Activated T-cell treated with anti-CD3 and anti-CD28 coated beads for 4 hours (primary cell): Measurements from ENCODE around the gene MEGF10.
A peak's percentile ranks its signal among the peaks of the same experiment; 100 is the strongest.
"Not testable (repeated sequence)": the region's sequence is repeated elsewhere in the genome, so short reads cannot be mapped to it uniquely, and the experiment has no call there.

Experiments used
- DNase-seq: peaks from one replicate; pipeline ENCODE4 v3.0.0-alpha.2; 2020

MEGF10 gene

DNA sequence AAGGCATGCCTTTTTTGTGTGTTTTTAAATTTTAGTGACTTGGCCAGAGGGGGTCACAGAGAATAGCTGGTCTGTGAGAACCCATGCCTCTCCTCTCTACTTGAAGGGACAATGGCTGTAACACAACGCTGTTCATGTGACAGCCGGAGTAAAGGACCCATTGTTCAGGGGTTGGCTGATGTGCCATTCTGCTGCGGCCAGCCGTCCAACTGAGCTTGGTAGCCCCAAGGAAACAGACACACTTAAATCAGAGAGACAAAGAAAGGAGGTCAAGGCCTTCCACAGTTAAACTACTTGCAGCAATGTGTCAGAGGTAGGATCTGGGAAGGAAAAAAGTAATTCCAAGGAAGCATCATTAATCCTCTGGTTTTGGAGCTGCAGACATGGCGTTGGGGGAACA lies 8.1 kb downstream of the MEGF10 start:
- DNase-seq = no peak

DNA sequence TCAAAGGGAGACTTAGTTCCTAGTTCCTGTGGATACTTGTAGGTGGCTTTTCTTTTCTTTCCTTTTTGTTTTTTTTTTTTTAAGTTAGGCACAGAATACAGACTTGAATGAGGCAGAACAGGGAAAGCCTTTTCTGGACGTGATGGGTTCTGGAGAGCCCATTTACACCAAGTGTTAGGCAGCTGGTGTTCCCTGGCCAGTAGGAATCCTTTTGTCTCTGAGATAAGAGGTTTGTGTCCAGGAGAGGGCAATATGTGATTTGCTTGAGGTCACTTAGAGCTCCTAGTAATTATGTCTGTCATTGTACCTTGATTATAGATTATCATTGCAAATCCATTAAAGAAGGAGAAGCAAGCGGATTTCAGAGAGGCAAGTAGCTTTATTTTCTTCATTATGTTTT lies 9.1 kb downstream of the MEGF10 start:
- DNase-seq = no peak

DNA sequence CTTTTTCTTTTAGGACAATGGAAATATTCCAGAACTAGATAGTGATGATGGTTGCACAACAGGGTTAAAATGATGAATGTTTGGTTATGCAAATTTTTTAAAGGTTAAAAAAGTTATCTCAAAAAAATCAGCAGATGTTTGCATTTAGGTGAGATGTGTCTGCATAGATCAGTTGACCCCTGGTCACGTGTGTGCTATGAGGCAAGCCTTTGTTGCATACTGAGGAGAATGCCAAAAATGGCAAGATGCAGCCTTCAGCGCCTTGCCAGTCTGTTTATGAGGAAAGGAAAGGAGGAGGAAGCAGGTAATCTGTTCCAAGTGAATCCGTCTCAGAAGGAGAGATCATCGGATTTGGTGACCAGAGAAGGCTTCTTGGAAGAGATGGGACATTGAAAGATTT lies 11.9 kb downstream of the MEGF10 start:
- DNase-seq = no peak

DNA sequence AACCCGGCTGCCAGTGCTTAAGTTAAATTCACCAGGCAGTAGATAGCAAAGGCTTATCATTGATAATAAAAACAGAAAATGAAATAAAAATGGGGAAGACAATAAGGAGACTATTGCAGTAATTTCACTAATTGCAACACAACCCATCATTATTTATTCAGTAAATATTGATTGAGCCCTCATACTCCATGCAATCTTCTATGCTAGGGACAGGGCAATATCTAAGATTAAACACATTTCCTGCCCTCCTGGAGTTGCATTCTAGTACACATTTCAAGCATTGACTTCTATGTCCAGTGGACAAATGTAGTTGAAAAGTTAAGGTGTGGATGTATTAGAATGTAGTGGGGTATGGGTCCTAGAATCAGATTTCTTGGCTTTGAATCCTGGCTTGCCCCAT lies 12.8 kb downstream of the MEGF10 start:
- DNase-seq = no peak

DNA sequence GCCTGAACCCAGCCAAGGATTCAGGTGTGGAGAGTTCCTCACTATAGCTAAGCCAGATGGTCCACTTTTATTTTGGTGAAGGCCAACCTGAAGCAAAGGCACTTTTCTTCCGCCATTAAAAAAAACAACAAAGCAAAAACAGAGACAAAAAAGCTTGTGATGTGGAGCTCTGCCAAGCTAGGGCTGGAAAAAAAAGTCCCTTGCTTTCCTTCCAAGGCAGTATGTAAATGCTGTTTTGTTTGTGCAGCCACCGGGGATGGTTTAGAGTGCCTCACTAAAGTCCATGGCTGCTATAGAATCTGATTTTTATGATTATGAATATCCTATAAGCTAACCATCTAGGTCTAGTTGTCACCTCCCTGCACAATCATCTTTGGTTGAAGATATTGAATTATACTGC lies 14.9 kb downstream of the MEGF10 start:
- DNase-seq = no peak

DNA sequence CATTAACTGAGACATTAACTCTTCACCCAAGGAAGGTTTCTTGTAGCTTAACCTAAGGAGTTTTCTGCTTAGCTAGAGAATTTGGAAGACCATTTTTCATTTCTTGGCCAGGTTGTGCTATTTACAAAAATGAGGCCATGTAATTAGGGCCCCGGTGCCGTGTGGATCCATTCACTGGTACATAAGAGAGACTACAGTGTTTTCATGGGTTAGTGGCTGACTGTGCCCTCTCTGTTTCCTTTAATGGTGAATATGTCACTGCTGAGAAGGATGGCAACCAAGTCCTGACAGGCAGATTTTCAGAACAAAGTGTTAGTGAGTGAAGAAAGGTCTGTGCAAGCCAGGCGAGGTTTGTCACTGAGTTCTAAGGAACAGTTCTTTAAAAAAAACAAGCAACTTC lies 15.4 kb downstream of the MEGF10 start:
- no peak for DNase-seq

DNA sequence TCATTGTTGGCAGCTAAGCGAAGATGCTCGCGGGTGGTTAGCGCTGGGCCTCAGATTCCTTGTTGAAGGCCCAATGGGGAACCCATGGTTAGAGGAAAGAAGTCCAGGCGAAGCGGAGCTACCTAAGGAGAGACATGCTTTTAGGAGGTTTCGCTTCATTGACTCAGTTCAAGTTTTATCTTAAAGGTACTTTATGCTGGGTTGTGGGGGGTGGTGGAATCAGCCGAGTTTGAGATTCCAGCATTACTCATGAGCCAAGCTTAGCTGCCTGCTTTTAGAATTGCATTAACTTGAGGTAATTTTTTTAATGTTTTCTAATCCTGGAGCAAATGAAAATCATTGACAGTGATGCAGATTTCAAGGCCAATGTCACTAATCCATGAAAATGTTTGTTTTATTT lies 16.1 kb downstream of the MEGF10 start:
- DNase-seq = no peak

DNA sequence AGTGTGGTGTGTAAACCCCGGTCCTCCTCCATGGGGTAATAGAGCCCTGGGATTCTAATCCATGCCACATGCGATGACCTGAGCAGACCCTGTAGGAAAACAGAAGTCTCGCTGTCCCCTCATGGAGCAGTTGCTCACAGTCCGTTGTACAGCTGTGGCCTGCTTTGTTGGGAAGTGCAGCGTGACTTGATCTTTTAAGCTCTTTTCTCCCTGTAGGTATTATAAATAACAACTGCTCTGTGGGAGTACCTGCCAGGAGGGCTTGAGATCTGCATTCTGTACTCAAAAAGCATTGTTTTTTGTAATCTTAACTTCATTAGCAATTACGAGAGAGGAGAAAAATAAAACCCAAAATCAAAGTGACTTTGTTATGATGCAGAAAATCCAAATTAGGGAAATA lies 17.3 kb downstream of the MEGF10 start:
- no peak for DNase-seq

DNA sequence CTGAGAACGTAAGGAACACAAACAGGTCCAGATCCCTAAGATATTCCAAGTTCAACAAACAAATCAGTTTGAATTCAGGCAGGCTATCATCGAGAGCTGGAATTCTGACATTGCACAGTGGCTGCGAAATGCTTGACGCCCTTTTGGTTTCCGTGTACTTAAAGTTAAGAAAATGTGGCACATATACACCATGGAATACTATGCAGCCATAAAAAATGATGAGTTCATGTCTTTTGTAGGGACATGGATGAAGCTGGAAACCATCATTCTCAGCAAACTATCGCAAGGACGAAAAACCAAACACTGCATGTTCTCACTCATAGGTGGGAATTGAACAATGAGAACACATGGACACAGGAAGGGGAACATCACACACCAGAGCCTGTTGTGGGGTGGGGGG lies 17.7 kb downstream of the MEGF10 start:
- not testable (repeated sequence) for DNase-seq

DNA sequence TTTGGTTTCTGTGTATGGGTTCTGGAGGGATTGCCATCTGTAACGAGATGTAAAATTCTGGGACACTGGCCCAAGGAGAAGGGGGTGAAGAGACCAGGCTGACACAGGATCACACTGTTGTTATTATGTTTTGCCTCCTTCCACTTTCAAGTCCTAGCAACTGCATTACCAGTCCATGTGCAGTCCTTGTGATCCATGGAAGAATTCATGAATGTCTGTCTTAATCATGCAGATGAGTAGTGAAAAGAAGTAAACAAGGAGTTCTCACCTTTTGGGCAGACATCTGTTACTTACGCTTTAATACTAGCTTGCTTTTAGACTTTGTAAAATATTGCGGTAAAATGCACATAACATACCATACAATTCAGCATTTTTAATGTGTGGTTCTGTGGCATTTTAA lies 18.3 kb downstream of the MEGF10 start:
- DNase-seq = no peak

DNA sequence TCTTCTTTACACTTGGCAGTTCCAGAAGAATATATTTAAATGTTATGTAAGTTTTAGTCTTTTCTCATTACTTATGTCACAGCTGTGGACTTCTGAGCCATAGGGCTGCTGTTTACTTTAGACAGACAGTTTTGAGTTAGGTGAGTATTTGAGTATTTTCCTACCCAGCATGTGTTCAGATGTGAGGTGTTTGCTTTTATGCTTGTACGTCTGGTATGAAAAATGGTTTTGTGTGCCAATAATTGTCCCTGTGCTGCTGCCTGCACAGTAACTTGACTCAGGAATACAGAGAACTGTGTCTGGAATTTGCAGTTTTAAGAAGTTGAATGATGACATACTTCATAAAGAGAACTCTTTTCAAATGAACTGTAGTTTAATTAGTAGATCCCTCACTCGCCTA lies 20.8 kb downstream of the MEGF10 start:
- no peak for DNase-seq

DNA sequence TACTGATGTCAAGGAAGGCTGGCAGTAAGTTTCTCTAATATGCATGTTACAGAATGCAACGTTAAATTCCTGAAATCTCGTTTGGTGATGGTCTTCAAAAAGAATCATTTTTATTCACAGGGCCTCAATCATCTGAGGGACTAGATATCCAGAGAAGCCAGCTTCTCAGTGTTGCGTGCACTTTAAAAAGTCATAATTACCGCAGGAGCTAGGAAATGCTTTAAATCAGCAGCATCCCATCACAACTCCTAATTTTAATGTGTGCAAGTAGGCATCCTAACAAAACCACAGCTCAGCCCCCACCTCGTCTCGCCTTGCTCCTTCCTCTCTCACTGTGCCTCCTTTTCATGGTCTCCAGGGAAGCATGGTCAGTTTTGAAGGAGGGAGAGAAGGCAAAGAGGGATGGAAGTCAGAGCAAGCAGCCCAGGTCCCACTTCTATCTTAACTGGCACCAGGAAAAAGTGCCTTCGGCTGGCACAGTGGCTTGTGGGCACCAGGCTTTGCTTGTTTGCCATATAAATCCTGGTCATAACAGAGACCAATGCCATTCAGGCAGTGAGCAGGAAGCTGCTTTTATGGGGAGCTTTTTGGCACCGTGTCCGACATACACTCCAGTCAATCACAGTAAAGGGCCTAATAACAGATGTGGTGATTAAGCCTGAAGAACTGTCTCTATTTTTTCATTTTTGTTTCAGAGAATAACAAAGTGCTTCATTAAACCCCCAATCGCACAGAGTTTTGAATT lies 21.4 kb downstream of the MEGF10 start:
- no peak for DNase-seq

DNA sequence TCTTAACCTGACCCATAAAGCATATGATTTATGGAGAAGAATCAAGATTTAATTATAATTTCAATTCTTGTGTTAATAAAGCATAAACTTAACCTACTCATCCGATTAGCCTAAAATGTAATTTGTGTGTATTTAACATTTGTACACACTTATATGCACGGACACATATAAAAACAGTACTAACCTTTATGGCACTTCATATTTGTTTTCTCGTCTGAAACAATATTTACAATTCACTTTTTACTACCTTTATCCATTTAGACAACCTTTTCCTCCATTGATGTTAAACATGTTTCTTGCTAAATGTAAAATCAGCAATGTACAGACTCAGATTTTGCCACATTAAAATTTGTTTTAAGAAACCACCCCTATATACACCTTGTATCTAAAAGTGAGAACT lies 22.8 kb downstream of the MEGF10 start:
- DNase-seq = no peak

DNA sequence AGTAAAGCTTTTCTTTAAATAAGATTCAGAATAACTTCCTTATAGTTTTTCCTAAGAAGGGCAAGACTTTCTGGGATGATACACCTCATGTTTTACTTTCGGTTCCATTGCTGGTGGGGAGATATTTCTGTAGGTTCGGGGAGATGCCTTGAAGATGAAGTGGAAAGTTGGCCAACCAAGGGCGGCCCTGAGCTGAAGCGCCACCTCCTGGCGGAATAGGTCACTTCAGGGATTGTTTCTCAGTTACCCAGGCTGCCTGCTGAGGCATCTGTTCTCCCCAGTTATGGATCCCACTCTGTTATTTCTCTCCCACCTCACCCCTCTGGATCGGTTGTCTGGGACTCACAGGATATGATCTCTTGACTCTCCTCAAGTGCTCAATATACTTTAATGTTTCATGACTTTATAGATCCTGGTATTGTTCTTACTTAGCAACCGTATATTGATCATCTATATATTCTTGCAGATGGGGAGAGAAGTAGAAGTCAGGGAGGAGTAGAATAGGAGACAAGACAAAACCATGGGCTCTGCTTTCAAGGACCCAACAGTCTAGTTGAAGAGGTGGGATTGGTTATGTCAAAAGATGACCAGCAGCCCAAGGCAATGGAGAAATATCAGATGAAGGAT lies 23.4 kb downstream of the MEGF10 start:
- peak; percentile 56 for DNase-seq

DNA sequence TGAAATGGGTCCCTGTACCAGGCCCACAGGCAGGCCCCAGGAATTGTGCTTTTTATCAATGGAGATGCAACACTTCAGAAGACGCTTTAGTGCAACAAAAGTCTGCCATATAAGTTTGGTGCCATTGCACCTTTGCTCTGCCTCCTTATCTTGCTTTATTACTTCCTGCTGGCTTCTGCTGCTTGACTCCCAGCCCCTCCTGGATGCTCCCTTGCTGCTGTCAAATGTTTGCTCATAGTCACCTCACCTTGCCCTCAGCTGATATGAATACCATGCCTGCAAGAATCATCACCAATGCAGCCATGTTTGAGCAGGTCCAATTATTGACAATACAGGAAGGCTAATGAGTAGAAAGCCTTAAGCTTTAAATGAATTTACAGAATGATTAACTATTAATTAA lies 25.4 kb downstream of the MEGF10 start:
- no peak for DNase-seq

DNA sequence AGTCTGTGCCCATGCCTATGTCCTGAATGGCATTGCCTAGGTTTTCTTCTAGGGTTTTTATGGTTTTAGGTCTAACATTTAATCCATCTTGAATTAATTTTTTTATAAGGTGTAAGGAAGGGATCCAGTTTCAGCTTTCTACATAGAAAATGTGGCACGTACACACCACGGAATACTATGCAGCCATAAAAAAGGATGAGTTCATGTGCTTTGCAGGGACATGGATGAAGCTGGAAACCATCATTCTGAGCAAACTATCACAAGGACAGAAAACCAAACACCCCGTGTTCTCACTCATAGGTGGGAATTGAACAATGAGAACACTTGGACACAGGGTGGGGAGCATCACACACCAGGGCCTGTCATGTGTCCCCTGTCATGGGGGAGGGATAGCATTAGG lies 26.8 kb downstream of the MEGF10 start:
- DNase-seq = not testable (repeated sequence)

DNA sequence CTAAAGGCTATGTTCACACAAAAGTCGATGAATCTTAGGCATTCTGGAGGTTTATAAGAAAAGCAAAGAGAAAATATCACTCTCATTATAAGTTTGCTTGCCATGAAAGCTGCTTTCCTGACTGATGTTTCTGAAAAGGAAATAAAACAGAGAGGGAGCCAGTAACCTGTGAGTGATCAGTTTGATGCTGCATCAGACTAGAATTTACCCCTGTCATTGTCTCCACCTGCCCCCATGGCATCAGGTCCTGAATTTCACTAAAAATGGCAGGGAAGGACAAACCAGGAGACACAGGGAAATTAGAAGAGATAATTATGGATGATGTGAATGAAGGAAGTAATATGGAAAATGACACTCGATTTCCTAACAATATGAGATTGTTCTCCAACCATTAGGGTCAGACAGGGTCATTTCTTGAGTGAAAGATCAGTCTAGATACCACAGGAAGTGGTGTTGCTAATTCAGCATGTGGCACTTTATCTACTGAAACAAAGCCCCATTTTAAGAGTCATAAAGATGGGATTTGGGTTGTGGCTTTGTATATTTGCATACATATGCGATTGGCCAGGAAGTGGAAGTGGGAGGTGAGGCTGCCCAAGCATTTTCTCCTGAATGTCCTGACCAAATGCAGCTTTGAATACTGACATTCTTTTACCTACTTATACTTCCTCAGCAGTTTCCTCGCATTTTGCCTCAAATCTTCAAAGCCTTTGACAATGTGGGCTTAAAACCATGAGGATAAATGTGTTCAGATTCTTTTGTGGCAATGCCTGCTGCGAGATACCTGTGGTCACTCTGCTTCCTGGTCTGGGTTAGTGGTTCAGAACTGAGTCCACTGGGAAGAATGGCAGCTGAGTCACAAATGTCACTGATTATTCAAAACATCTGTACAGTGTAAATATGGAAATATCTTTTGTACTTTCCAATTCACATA lies 29.7 kb downstream of the MEGF10 start:
- no peak for DNase-seq

DNA sequence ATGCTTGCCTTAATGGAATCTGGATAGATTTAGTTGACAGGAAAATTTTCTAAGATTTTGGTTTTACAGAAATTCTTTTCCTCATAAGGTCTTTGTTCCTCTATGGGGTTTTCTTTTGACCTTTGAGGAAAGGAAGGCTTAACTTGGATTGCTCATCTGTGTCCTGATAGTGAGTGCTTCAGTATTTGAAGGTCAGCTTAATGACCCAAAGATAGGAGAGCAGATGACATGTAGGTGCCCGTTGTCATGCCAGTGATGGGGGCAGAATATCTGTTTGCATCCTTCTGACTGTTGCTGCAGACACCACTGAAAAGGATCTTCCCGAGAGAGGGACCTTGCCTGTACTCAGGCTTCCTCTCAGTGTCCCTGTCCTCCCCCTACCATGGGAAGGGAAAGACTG lies 30.9 kb downstream of the MEGF10 start:
- no peak for DNase-seq

DNA sequence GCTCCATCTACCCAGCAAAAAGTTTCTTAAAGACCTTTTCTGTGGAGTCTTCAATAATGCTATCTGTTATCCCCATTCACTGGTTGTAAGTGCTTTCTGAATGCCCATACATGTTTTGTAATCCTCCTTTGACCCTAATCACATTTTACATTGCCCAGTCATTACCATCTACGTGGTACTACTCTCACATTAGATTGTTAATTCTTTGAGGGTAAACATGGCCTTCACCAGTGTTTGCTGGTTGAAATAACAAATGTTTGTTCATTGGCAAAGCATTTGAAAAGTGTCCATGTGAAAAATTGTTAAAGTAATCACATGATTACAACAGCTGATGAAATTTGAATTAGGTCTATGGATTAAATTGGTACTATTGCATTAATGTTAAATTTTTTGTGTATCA lies 31.8 kb downstream of the MEGF10 start:
- DNase-seq = no peak

DNA sequence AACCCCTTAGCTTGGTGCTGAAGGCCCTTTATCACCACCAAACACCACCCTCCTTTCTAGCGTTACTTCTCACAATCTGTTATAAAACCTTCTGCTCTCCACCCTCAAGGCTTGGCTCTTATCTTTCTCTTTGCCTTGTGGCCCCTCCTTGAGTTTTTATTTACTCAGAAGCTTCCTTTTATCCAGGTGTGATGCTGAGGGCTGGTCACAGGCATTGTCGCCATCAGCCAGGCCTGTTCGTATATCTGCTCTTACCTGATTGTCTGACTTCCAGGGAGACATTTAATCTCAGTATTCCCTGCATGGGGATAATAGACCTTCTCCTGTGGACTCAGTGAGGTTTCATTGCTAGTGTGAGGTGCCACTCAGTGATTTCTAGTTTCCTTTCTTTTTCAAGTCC lies 34.2 kb downstream of the MEGF10 start:
- DNase-seq = no peak

DNA sequence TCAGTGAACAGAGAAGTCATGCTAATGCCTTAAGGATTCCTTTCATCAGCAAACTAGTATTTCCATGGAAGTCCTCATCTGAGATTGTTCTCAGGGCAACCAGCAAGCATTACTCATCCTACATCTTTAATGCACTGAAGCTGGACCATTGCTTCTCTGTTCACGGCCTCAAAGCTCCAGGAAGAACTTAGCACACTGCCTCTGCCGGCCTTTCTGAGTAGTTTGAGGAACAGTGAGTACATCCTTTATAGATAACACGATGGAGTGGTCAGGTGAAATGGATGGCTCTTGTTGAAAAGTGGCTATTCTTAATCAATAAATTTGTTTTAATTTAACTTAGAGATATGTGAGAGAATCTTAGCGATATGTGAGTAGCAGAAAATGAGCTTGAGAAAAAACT lies 35.8 kb downstream of the MEGF10 start:
- DNase-seq = no peak

DNA sequence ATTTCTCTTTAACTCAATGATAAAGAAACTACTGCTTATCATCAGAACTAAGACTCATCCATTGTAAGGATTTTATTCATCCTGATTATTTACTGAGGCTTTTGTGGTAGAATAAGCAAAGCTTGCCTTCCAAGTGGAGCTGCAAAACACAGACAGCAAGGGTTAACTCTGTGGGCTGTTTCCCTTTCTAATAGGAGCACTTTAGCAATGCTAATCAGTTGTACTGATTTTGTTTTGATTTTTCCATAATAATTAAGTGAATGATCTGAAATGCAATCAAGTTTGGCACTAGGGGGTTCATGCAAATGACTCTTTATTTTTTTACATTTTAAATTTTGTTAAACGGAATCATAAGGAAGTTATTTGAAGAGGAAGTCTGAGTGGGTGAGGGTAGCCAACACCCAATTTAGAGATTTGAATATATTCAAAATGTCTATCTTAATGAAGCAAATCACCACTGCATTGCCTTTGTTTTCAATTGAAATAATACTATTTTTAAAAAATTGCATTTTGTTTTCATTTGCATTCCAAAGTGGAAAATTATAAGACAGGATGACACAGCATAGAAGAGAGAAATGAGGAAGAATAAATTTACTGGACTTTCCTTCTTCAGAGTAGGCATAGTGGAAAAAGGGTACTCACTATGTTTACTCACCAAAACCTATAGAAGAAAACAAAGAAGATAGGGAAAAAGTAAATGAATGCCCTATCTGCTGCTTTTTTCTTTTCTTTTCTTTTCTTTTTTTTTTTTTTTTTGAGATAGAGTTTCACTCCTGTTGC lies 36.6 kb downstream of the MEGF10 start:
- no peak for DNase-seq

DNA sequence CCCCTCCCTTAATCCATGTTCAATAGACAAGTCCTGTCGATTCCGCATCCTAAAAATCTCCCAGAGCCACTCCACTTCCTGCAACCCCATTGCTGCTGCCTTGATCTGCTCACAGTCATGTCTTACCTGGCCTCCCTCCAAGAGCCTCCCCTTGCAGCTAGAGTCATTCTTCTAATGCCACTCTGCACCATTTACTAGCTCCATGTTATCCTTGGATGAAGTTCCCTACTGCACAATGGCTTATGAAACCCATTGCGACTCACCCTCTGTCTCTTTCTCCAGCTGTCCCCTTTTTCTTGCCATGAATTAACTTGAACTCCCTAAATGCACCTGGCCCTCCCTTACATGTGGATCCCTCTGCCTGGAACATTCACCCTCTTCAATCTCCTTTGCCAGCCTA lies 39.5 kb downstream of the MEGF10 start:
- DNase-seq = no peak
